Measurements from ENCODE around the gene TMEM238L. TPM values are rescaled to one million over a fixed set of nuclear protein-coding genes. Genes with fewer than 3 reads are reported as not detected.

The TMEM238L gene
- total and polyA plus RNA-seq, 2 of the 8 experiments (the other 6 are each of a cell fraction or from before 2014, with no cell fraction given) = not detected

DNA sequence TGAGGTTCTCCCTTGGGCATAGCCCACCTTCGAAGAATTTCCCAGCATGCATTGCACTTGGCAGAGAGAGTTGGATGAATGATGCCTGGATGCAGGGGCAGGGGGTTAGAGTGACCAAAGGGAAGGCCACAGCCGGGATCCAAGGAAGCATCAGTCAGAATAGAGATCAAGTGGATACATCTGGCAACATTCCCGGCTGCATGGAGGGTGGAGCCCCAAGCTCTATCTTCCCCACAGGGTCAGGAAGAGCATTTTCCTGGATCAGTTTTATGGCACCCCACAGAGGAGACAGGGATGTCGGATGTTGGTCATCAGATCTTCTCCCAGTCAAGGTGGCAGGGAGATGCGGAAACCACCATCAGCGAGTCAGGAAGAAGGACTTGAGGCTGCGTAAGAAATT lies 21.0 kb upstream of the TMEM238L start (continued):
- TF ChIP-seq CTBP2 (IDR thresholded peaks at IDR 0.05; ENCODE audit: borderline replicate concordance, insufficient read depth, insufficient read length, low read length) (no peak), EZH2 (IDR thresholded peaks at IDR 0.05; ENCODE audit: low read depth, low read length, severe bottlenecking) (no peak), SRF (IDR thresholded peaks at IDR 0.05; ENCODE audit: low read depth, low read length) (no peak), TAF7 (optimal IDR thresholded peaks at IDR 0.05; ENCODE audit: borderline replicate concordance, low read depth, low read length) (no peak)
